ENCODE data around the gene SLN. TPM values are rescaled to one million over a fixed set of nuclear protein-coding genes. Genes with fewer than 3 reads are reported as not detected.

The SLN gene
- total RNA-seq, 1 experiment from 2014 or later = 0.40 TPM

DNA sequence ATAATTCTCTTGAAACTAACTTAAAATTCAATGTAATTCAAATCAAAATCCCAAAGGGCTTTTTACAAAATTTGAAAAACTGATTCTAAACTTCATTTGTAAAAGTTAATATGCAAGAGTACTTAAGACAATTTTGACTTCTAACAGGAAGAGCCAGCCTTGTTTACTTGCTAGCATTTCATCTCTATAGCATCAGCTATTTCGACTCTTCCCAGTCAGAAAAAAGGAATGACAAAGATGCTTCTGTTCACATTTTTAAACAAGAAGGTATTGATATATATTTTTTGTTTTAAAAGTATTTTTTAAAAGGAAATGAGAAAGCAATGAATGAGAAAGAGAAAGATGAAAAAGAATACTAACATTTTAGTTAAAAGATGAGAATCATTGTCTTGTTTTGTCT lies 16.4 kb downstream of the SLN start:
- H3K9ac ChIP-seq (ENCODE audit: low read length) = no peak overlapping the region
- ChIA-PET POLR2A (ENCODE audit: unreplicated experiment) (no interaction called here), CTCF (no interaction called here)
- no peak overlapping the region for H3K4me3 ChIP-seq (ENCODE audit: low read length)
- no TSS peak for BruUV-seq (replicated peaks)
- no peaks in the 10 kb centered on the region for H3K9me3 ChIP-seq (ENCODE audit: low read length)
- intact Hi-C loops (cut with micrococcal nuclease) = no loop called here
- 0 out of 2 replicates have a peak overlapping the region, but pooled peaks have one; percentile 4 for H3K27ac ChIP-seq (ENCODE audit: low read length)
- H3F3A ChIP-seq (ENCODE audit: low read length, unreplicated experiment) = peaks cover 7% of the 10 kb centered on the region
- no peak overlapping the region for H2AFZ ChIP-seq (ENCODE audit: low read length)
- 0 out of 2 replicates have a peak, but pooled peaks cover 6% of the 10 kb centered on the region for H3K27me3 ChIP-seq (ENCODE audit: low read length)
- H3K4me1 ChIP-seq (ENCODE audit: insufficient read depth, low read length) = peaks cover 29% of the 10 kb centered on the region
- no peaks in the 10 kb centered on the region for H3K9me2 ChIP-seq (replicated peaks; ENCODE audit: low read length)
- H4K20me1 ChIP-seq (ENCODE audit: low read length) = no peaks in the 10 kb centered on the region
- no peaks in the 10 kb centered on the region for H3K36me3 ChIP-seq (ENCODE audit: low read depth, low read length)
- no peaks in the 10 kb centered on the region for H3K79me2 ChIP-seq (ENCODE audit: low read length)
- 0 out of 2 replicates have a peak overlapping the region, but pooled peaks have one; percentile 0 for H3K4me2 ChIP-seq (ENCODE audit: low read length)
- ATAC-seq (no peak), DNase-seq (no peak)
- TF ChIP-seq EZH2phosphoT487 (IDR thresholded peaks at IDR 0.05; ENCODE audit: borderline replicate concordance, low read length) (no peak), EZH2 (IDR thresholded peaks at IDR 0.05; ENCODE audit: low read length, unreplicated experiment) (no peak)
- TF ChIP-seq, protein P1, sequence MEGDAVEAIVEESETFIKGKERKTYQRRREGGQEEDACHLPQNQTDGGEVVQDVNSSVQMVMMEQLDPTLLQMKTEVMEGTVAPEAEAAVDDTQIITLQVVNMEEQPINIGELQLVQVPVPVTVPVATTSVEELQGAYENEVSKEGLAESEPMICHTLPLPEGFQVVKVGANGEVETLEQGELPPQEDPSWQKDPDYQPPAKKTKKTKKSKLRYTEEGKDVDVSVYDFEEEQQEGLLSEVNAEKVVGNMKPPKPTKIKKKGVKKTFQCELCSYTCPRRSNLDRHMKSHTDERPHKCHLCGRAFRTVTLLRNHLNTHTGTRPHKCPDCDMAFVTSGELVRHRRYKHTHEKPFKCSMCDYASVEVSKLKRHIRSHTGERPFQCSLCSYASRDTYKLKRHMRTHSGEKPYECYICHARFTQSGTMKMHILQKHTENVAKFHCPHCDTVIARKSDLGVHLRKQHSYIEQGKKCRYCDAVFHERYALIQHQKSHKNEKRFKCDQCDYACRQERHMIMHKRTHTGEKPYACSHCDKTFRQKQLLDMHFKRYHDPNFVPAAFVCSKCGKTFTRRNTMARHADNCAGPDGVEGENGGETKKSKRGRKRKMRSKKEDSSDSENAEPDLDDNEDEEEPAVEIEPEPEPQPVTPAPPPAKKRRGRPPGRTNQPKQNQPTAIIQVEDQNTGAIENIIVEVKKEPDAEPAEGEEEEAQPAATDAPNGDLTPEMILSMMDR (conservative IDR thresholded peaks at IDR 0.05; ENCODE audit: low read depth, low read length) = no peak

DNA sequence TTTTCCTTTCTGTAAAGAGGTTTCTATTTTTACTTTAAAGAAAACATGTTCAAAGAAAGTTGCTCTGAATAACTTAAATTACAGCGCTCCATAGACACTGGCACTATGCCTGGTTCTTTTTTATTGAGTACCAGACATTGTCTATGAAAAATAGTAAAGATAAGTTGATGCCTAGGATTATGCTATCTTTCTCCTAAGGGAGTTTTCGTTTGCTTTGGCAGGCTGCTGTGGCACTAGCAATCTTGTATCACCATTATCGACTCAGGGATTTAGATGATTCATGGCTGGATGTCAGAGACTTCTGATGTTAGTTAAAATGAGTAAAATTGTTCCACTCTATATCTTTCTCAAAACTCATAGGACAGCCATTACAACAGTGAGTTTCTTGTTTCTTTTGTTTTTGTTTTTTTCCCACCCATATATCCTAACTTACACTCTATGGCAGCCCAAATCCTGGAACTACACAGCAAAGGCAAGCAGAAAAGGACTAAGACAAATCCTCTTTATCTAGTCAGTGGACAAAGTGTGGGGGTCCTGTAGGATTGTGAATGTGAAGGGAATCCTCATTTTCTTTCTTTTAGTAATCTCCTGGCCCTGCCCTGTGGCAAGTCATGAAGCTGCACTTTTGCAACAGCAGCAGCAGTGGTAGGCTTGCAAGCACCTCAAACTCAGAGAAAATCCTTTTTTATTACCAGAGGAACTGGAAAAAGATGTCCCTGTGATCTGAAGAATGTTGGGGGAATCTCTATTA lies 20.7 kb downstream of the SLN start:
- DNase-seq (peak; percentile 75), ATAC-seq (peak; percentile 49)
- Histone ChIP-seq H3K36me3 (ENCODE audit: low read depth, low read length) (no peaks in the 10 kb centered on the region), H3K4me2 (ENCODE audit: low read length) (peak overlapping the region; percentile 72), H4K20me1 (ENCODE audit: low read length) (no peaks in the 10 kb centered on the region), H3K27me3 (ENCODE audit: low read length) (0 out of 2 replicates have a peak, but pooled peaks cover 6% of the 10 kb centered on the region), H3K4me3 (ENCODE audit: low read length) (peak overlapping the region; percentile 26), H3K4me1 (ENCODE audit: insufficient read depth, low read length) (peaks cover 28% of the 10 kb centered on the region), H3K9me2 (replicated peaks; ENCODE audit: low read length) (no peaks in the 10 kb centered on the region), H3F3A (ENCODE audit: low read length, unreplicated experiment) (peaks cover 7% of the 10 kb centered on the region), H2AFZ (ENCODE audit: low read length) (0 out of 2 replicates have a peak overlapping the region, but pooled peaks have one; percentile 1), H3K79me2 (ENCODE audit: low read length) (no peaks in the 10 kb centered on the region), H3K9ac (ENCODE audit: low read length) (no peak overlapping the region), H3K27ac (ENCODE audit: low read length) (0 out of 2 replicates have a peak overlapping the region, but pooled peaks have one; percentile 2), H3K9me3 (ENCODE audit: low read length) (no peaks in the 10 kb centered on the region)
- POLR2A ChIA-PET (ENCODE audit: unreplicated experiment) = no interaction called here
- intact Hi-C loops (cut with micrococcal nuclease) = no loop called here
- BruUV-seq (replicated peaks) = no TSS peak
- no peak for TF ChIP-seq EZH2phosphoT487 (IDR thresholded peaks at IDR 0.05; ENCODE audit: borderline replicate concordance, low read length)
- CTCF ChIA-PET = interaction anchor here (2.2 kb wide), 1 partner anchor 128 kb away, joined by 6 read pairs; no protein-coding TSS in a partner anchor

DNA sequence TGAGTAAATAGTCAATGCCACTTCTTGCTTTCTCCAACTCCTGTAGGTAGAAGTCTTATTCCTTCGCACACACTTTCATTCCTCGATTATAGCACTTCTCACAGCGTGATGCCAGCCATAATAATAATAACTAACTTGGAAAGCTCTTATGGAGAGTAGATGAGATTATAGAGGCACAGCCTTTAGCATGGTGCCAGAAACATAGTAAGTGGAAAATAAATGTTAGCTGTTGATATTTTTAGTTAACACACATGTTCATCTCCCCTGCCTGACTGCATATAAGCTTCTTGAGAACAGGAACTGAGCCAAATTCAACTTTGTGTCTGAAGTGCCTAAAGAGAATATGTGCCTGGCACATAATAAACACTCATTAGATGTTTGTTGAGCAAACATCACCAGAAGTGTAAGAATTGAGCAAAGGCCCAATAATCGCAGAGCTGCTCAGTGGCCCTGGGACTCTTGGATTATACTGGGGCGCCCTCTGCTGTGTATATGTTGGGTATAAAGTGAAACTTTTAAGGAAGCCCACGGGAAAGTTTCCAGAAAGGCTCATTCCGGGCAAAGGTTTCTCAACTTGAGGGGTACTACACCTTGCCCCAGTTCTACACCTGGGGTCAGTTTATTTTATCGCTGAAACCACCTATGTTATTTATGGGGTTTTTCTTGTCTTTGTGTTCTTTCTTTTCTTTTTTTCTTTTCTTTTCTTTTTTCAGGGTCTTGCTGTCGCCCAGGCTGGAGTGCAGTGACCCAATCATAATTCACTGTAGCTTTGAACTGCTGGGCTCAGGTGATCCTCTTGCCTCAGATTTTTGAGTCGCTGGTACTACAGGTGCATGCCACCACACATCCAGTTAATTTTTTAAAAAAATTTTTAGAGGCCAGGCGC lies 22.3 kb downstream of the SLN start:
- H3K9ac ChIP-seq (ENCODE audit: low read length) = no peak overlapping the region
- POLR2A ChIA-PET (ENCODE audit: unreplicated experiment) = interaction anchor here (0.6 kb wide), 1 partner anchor 81 kb away, joined by 5 read pairs; no protein-coding TSS in a partner anchor
- H3K4me3 ChIP-seq (ENCODE audit: low read length) = peak overlapping the region; percentile 45; the same call in 1 of the 2 replicates
- intact Hi-C loops (cut with micrococcal nuclease) = loop anchor here (1.0 kb wide), 4 partner anchors 82 to 140 kb away; no protein-coding TSS in a partner anchor
- H4K20me1 ChIP-seq (ENCODE audit: low read length) = no peaks in the 10 kb centered on the region
- H3K4me2 ChIP-seq (ENCODE audit: low read length) = peak overlapping the region; percentile 72
- peaks cover 19% of the 10 kb centered on the region for H3K4me1 ChIP-seq (ENCODE audit: insufficient read depth, low read length)
- 0 out of 2 replicates have a peak, but pooled peaks cover 6% of the 10 kb centered on the region for H3K27me3 ChIP-seq (ENCODE audit: low read length)
- H2AFZ ChIP-seq (ENCODE audit: low read length) = peak overlapping the region; percentile 24; the same call in 1 of the 2 replicates
- TF ChIP-seq, protein P1 (conservative IDR thresholded peaks at IDR 0.05; ENCODE audit: low read depth, low read length) = peak; percentile 98
- TF ChIP-seq EZH2 (IDR thresholded peaks at IDR 0.05; ENCODE audit: low read length, unreplicated experiment) = no peak
- CTCF ChIA-PET = interaction anchor here (0.6 to 1.6 kb wide), 12 partner anchors 38 to 236 kb away, joined by 3 to 14 read pairs (median 6); no protein-coding TSS in a partner anchor
- no peaks in the 10 kb centered on the region for H3K36me3 ChIP-seq (ENCODE audit: low read depth, low read length)
- no peaks in the 10 kb centered on the region for H3K9me3 ChIP-seq (ENCODE audit: low read length)
- H3K27ac ChIP-seq (ENCODE audit: low read length) = no peak overlapping the region
- DNase-seq (peak; percentile 94), ATAC-seq (peak; percentile 86)
- H3F3A ChIP-seq (ENCODE audit: low read length, unreplicated experiment) = no peaks in the 10 kb centered on the region
- BruUV-seq (replicated peaks) = no TSS peak
- H3K9me2 ChIP-seq (replicated peaks; ENCODE audit: low read length) = no peaks in the 10 kb centered on the region
- H3K79me2 ChIP-seq (ENCODE audit: low read length) = no peaks in the 10 kb centered on the region
